CD4-positive, alpha-beta T cell treated with Interleukin-6 at 100 ng/mL for 8 hours (primary cell): ENCODE results near the gene ALKBH3.
A peak's percentile ranks its signal among the peaks of the same experiment; 100 is the strongest.

ENCODE experiments used
- DNase-seq: peaks from one replicate; pipeline ENCODE4 v3.0.0-alpha.2; 2020; ENCODE audit warnings: mixed read lengths, low spot score

Gene ALKBH3

DNA sequence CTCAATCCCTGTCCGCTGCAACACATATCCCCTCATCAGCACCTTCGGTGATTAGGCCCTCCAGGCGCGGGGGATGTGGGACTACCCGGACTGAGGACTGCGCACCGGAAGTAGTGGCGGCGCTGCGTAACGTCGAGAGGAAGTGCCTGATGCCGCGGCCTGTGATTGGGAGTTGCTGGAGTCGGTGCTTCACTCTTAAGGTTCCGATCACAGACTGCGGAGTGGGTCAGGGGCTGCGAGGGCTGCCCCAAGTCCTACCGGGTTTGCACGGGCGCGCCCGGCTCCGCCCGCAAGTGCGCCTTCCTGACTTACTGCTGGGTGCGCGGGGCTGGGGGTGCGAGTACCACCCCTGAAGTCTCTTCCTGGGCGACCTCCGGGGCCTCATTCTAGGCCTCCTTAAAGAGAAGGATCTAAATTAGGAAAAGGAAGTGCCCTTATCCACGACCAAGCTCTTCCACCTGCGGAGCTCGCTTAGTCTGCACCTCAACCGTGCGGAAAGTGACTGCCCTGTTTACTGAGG lies at the start of gene ALKBH3:
TSS of gene ALKBH3 (plus strand) at position 192 of the 520 bp plus-strand sequence. CDS start 1,822 bp downstream, outside the sequence.
- DNase-seq = peak; percentile 89

DNA sequence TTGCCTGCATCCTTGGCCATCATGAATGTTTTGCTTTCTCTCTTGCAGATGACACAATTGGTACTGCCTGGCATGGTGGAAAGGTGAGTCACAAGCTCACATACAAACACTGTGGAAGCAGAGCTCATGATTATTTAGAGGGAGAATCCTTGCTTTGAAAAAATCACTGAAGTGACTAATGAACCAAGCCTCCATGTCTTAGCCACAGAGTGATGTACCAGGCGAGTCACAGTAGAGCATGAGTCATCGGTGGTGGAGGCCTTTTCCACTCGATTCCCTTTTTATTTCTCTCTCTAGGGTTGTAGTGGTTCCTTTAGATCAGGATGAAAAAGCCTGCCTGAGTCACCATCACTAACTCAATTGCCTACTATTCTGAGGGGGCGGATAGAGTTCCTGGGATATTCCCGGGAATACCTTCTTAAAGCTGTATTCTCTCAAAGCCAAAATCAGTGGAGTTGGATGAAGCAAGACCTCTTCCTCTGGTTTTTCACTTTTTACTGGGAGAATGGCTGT lies 49.6 kb upstream of the ALKBH3 start:
- peak; percentile 8 for DNase-seq

DNA sequence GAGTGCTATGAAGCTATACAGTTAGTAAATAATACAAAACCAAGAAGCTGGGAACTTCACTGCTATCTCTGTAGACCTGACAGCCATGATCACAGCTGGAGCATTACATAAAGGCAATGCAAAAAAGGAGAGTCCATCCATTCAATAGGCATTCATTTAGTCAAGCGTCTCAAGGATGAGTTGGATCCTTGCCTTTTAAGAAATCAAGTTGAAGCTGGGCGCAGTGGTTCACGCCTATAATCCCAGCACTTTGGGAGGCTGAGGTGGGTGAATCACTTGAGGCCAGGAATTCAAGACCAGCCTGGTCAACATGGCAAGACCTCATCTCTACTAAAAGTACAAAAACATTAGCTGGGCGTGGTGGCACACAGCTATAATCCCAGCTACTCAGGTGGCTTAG lies 48.1 kb upstream of the ALKBH3 start:
- no peak for DNase-seq

DNA sequence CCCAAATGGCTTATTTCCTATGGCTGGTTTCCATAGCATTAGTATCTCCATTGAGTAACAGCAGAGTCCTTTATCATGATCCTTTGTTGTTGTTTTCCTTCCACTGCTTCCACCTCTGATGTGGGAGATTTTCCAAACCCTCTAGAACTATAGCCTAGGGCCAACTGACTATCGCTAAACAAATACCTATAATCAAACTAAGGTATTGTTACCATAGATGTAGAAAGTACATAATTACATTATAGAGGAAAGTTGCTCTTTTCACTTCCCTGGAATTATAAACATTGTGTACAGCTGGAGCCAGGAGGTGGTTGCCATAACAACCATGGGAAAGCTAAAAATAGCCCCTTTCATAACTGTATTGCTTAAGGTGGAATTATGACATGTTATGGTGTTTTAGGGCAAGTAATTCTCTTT lies 47.0 kb upstream of the ALKBH3 start:
- no peak for DNase-seq

DNA sequence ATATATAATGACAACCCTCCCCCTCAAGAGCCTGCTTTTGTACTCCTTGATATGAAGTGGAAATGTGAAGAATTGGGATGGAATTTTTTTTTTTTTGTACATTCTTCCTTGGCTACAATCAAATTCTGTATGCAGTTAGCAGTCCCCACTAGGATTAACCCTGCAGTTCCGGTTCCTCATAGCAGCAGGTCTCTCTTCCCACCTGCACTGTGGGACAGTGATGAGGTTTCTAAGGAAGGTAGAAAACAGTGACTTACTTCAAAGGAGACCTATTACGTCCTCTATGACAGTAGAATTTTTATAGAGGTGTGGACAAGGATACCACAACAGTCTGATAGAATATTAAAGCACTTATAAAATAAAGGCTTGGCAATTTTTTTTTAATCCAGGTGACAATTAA lies 46.3 kb upstream of the ALKBH3 start:
- no peak for DNase-seq

DNA sequence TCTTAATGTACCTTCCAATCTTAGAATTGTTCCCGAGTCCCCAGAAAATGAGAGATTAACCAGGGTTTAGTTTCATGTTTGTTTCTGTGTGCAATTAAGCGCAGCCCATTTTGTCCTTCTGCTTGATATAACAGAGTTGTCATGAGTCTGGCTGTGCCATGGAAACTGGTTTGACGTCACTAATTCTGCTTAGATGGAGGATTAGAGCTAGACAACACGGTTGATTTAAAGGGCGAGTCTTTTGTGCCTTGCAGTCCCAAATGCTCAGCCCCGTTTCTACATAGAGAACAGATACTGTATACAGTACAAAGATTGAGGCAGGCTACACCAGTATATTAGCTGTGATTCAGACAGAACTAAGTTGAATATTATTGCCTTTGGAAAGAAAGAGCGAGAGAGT lies 45.5 kb upstream of the ALKBH3 start:
- DNase-seq = no peak

DNA sequence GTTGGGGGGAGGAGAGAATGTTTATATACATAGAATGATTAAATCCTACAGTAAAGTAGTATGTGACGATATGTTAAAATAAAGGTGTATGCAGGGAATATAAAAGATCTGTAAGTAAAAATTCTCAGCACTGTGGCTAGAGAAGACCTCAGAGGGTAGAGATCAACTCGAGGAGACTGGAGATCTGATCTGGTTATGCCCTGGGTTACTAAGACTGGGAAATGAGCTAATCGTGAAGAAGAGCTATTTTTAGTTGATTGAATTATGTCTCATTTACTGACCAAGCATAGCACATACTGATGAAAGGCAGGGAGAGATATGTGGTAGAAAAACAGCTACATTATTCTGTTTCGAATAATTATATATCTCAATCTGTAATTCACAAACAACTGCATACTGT lies 42.8 kb upstream of the ALKBH3 start:
- DNase-seq = no peak

DNA sequence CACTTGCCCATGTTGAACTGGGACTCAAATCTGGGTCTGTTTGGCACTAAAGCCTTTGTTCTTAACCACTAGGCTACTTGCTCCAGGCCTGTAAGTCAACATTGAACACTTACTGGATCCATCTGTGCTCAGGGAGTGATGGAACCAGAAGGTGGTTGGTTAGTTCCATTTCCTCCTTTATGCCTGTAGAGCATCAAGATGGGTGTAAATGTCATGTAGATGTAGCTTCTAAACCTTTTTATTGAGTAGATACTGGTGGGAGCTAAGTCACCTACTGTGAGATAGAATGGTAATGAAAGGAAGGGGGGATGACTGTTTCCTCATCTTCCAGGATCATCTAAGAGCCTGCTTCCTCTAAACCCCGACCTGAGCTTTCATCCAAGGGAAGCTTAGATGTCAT lies 38.6 kb upstream of the ALKBH3 start:
- DNase-seq = no peak

DNA sequence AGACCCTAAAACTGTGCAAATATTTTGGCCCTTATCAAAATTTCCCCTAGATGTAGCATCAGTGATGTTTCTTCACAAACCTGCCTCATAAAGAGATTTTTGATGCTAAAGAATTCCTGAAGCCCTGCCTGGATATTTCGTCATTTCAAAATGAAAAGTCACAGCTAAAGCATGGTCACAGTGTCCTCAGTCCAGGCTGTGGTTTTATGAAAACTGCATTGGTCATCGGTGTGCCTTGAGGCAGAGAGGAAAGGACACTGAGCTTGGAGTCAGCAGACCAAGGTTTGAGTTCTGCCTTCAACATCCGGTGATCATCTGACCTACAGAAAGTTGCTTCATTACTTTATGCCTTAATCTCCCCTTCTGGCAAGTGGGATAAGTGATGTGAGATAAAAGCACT lies 34.8 kb upstream of the ALKBH3 start:
- DNase-seq = no peak

DNA sequence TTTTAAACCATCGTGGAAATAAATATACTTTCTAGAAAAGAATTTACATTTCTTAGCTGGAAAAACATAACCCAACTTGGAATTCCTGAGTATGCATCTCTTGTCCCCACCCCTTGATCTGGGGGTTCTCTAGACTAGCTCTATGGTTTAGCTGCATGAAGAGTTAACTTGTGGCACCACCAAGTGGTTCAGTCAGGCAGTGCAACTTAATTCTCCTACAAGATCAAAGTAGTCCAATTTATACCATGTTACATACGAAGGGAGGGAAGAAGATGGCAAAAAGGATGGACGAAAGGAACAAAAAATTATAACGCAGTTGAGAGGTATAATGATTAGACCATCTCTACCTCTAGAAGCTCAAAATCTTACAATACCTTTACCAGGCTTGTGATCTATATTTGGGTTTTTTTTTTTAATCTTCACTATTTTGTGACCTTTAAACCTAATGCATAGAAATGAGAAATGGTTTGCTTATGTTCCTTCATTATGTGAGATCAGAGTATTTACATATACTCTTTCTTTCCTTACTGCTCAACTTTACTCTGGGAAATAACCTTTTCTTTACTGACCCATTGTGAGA lies 28.5 kb upstream of the ALKBH3 start:
- peak; percentile 34 for DNase-seq

DNA sequence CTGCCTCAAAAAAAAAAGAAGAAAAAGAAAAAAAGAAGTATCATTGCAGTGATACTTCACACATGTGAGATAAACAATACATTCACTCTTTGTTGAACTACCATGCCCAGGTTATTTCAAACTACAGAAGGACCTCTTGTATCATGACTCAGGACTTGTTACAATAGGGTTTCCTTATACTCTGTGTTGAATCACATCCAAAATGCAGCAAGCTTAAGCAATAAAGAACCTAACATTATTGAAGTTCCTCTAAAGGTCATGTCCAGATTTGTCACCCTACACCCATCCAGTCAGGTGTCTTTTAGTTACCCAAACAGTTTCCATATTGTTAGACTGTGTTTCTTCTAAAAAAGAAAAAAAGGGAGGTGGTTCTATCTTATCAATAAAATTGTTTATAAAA lies 26.9 kb upstream of the ALKBH3 start:
- DNase-seq = no peak

DNA sequence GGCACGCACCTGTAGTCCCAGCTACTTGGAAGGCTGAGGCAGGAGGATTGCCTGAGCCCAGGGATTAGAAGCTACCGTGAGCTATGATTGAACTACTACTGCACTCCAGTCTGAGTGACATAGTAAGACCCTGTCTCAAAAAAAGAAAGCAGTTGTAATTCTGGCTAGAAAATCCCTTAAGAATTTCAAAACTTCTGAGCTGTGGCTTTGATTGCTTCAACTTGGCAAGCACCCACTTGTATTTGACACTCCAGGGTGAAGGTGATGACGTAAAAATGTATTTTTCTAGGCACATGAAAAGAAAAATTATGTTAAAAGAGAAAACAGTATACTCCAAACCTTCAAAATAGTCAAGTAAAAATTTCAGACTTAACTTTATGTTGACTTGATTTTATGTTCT lies 23.6 kb upstream of the ALKBH3 start:
- DNase-seq = no peak

DNA sequence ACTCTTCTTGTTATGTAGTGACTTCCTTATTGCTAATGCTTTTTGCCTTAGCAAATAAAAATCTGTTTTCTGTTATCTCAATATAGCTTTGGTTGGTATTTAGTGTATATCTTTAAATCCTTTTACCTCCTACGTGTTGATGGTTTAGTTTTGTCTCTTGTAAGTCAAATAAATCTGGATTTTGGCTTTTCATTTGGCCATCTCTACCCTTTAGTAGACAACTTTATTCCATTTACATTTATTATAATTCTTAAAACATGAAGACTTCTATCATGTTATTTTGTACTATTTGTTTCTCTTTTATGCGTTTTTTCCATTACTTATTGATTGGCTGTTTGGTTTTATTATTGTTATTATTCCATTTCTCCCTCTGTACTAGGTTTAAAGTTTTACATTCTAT lies 19.5 kb upstream of the ALKBH3 start:
- no peak for DNase-seq

DNA sequence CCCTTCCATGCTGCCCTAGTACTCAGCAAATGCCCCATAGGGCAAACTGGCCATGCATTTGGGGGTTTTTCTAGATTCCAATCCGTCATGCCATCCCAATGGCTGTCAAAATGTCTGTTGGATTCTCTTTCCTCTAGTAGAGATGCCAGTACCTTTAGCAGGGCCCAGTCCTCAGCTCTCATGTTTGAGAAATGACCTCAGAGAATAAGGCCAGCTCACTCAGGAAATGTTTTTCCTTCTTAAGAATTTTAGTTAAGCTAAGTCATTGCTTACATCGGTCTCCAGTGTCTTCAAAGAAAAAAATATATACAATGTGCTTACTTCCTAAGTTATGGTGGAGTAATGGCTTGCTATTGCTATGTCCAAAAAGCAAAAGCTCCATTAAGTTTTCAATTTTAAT lies 14.1 kb upstream of the ALKBH3 start:
- DNase-seq = no peak

DNA sequence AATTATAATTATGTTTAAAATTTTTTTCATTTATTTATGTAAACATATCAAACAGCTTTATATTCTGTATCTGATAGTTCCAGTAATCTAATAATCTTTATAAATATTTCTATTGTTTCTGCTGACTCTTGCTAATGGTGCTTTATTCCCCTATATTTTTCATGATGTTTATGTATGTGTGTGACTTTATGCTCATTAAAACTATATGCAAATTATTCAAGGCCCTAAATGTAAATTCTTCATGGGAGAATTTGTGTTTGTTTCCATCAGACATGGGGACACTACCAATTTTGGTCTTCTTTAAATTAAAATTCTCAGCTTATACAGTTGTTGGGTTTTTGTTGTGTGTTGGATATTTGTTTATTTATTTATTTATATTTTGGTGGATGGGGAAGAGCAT lies 13.7 kb upstream of the ALKBH3 start:
- no peak for DNase-seq

DNA sequence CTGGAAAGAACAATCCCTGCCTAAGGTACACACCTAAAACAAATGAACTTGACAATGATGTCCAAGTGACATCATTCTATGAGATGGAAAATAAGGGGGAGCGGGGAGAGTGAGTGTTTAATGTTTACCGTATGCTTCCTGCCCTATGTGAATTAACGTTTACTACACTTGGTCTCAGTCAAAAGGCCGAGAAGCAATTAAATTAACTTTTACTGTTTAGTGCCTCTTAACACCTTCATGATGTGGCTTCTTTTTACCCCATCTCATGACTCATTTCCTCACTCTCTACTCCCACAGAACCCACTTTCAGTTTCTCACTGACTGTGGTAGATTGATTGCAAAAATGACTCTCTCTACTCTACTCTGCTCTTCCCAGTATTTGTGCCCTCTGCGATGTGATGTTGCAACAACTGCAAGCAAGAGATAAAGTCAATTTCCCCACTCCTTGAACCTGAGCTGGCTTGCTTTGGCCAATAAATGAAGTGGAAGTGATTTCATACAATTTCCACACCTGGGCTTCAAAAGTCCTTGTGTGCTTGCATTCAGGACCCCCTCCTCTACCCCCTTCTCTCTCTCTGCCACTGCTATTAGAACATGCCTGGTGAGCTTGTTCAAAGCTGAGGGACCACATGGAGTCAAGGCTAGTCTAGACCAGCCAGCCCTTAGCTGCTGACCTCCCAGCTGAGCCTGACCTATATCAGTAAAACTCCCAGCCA lies 11.6 kb upstream of the ALKBH3 start:
- DNase-seq = peak; percentile 61

DNA sequence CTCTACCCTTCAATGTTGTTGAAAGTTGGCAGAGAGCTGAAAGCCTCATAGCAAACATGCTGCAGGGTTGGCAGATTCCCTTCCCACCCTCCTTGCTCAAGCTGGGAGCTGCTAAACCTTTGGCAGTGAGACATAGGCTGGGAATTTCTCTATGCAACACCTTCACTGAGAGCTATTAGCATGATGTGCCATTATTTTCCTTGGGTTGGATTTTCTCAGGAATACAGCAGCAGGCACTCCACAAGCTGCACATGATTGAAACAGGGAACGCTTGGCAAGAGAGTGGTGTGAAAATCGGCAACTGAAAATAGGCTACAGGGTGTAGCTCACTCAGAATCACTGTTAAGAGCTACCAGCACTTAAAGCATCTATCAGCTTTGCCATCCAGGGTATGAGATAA lies 9.6 kb upstream of the ALKBH3 start:
- DNase-seq = no peak

DNA sequence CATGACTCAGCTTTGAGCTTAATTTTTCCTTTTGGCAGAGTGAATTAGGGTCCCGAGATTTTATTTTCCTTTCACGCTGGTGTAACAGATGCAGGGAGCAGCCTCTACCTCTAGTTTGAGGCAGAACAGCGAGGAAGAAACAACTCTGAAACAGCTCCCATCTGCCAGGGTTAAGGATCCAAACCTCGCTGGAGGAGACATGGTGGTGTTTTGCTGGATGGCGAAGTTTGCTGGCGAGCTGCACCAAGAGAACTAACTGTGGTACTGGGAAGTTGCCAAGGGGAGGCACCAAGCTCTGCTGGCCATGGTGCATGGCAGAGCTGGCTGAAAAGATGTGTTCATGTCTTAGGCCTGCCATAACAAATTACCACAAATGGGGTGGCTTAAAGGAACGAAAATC lies 7.6 kb upstream of the ALKBH3 start:
- no peak for DNase-seq

DNA sequence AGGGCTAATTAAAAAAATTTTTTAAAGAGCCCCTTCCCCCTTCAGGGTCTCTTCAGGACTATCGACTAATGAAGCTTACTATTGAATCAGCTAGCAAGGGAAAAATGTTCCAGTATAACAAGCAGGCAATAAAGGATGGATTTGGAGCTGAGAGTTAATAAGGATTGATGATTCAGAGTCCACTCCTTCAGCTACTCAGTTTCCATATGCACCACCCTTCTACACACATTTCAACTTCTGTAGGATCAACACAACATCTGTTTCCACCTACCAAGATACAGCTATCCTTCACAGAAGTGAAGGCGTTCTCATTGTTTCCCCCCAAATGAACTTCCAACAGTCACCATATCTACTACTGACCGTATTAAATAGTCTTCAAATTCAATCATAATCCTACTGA lies 6.6 kb upstream of the ALKBH3 start:
- DNase-seq = no peak

DNA sequence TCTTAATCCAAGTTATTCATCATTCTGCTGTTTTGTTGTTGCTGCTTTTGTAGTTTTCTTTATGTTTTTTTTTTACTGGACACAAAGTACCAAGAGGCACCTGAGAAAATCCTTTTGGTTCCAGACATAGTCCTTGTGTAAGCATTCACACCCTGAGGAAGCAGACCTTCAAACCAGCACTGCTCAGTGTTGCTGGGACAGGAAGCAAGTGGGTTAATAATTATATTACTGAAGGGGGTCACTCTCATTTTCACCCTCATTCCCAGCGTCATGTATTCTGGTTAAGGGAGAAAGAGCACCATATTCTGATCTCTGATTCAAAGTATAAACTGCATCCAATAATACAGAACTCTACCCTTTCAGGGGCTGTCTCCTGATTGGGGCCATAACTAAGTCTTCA lies 5.9 kb upstream of the ALKBH3 start:
- DNase-seq = no peak

DNA sequence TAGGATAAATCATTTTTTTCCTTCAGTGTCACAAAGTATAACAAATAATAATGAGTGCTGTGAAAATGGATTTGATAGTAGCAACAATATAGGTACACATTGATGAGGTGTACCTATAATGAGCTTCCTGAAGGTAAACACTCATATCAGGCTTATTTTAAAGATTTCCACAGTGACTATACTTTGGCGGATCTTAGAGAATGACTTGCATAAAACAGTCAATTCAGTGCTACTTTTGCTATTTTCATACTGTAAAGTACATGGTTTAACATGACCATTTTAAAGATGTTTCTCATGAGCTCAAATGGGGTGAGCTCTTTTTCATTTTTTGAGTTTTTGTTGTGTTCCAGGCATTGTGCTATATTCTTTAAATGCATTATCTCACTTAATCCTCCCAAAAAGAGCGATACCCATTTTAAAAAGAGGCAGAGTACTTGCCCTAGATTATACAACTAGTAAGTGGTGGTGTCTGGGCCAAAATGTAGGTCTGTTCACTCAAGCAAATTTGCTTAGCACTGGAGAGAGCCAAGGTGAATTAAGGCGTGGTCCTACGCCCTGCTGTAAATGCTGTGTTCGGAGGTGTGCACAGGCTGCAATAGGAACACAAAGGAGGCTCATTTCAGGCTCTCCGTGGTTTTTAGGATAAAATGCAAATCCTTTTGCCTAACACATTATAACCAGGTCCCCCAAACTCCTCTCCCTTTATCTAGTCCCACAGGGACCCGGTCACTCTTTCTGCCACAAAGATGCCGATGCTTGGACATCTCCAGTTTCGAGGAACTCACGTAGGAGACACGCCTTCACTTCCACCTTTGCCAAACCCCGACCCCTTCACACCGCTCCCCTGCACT lies 617 bp upstream of the ALKBH3 start:
- no peak for DNase-seq

DNA sequence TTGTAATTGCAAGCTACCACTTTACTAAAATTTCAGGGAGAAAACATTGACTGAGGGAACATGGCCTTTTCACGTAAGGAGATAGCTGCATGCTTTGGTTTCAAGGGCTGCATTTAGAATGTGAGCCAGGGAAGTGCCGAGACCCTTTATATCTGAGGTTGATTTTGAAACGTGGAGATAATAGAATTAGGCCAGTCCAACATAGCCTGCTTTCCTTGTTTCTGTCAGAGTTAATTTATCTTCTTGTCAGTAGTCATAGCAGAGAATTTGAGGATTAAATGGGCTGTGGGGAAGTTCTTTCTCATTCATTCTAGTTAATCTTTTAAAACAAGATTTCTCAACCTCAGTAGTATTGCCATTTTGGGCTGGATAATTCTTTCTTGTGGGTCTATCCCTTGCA lies 12.2 kb downstream of the ALKBH3 start:
- no peak for DNase-seq

DNA sequence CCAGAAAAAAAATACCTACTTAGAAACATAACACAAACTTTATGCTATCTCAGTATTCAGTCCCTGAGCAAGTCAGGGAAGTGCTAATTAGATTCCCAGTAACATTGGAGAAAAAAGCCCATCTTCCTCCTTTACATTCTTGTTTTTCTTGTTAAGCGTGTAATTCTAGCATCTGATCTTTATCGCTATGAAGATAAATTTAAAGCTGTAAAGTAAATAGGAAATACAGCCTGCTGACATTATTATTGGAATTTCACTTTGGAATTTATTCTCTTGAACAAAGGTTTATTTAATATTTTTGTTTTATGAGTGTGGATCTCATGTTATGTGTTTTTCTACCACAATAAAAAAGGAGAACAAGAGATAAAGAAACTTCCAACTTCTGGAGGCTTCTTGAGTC lies 13.9 kb downstream of the ALKBH3 start:
- no peak for DNase-seq
